Naive thymus-derived CD4-positive, alpha-beta T cell (primary cell): ENCODE data around the gene TREH. TPM values are rescaled to one million over a fixed set of nuclear protein-coding genes. Genes with fewer than 3 reads are reported as not detected.
A peak's percentile ranks its signal among the peaks of the same experiment; 100 is the strongest.

ENCODE experiments used
- ATAC-seq: fragments of 150-1000 bp; cut with Tn5 transposase; 2 replicates; pipeline ENCODE4 v1.10.0; 2021; ENCODE audit warnings: mild to moderate bottlenecking, moderate library complexity
- CTCF ChIA-PET: fragments of 350-600 bp; sonication (Branson Sonifier 250); formaldehyde crosslinking; loops from one replicate; lab custom pipeline; 2021; ENCODE audit warnings: antibody characterized with exemption; lab: Charles Lee
- POLR2A ChIA-PET: fragments of 350-600 bp; sonication (Branson Sonifier 250); formaldehyde crosslinking; loops from one replicate; lab custom pipeline; 2021; ENCODE audit warnings: antibody characterized with exemption, inconsistent platforms; lab: Charles Lee
- DNase-seq, 9 donors: peaks; one replicate each; pipeline versions ENCODE4 v3.0.0 to v3.0.0-alpha.2; 2020 to 2022; ENCODE audit warnings: mixed read lengths in 1 of 9
- H3K27ac ChIP-seq: one replicate; pipeline ENCODE4 v1.7.0; 2013; ENCODE audit warnings: mild to moderate bottlenecking, low read depth, low read length, moderate library complexity
- H3K27me3 ChIP-seq, 2 donors: one replicate each; pipeline ENCODE4 v1.7.0; 2013; ENCODE audit warnings: low read length in 2 of 2, mild to moderate bottlenecking in 2 of 2, moderate library complexity in 2 of 2; ENCODE audit not compliant: control insufficient read depth in 2 of 2, insufficient read depth in 2 of 2
- H3K36me3 ChIP-seq, 3 experiments: 1 replicate in 2 of 3; 2 replicates in 1 of 3; pipeline ENCODE4 v1.7.0; 2013; ENCODE audit warnings: low read length in 3 of 3, mild to moderate bottlenecking in 3 of 3, moderate library complexity in 1 of 3; ENCODE audit not compliant: insufficient read depth in 3 of 3, control insufficient read depth in 2 of 3
- H3K4me1 ChIP-seq, 2 donors: one replicate each; pipeline ENCODE4 v1.7.0; 2013; ENCODE audit warnings: low read length in 2 of 2, mild to moderate bottlenecking in 2 of 2, moderate library complexity in 1 of 2; ENCODE audit not compliant: control insufficient read depth in 2 of 2, insufficient read depth in 2 of 2
- H3K4me3 ChIP-seq: 2 replicates; pipeline ENCODE4 v1.7.0; 2013; ENCODE audit warnings: mild to moderate bottlenecking, low read length
- H3K9me3 ChIP-seq, 3 experiments: 1 replicate in 2 of 3; 2 replicates in 1 of 3; pipeline ENCODE4 v1.7.0; 2013; ENCODE audit warnings: low read length in 3 of 3; ENCODE audit not compliant: control insufficient read depth in 2 of 3
- H3K27ac Mint-ChIP-seq, 9 donors: one replicate each; pipeline ENCODE4 v1.8.0; 2020 to 2022; ENCODE audit warnings: mixed read lengths in 9 of 9, mild to moderate bottlenecking in 8 of 9, moderate library complexity in 5 of 9, inconsistent platforms in 2 of 9
- H3K27me3 Mint-ChIP-seq, 5 donors: one replicate each; pipeline ENCODE4 v1.8.0; 2021 to 2022; ENCODE audit warnings: mixed read lengths in 5 of 5, mild to moderate bottlenecking in 1 of 5
- H3K36me3 Mint-ChIP-seq, 5 donors: one replicate each; pipeline ENCODE4 v1.8.0; 2020 to 2022; ENCODE audit warnings: mixed read lengths in 5 of 5, mild to moderate bottlenecking in 3 of 5, inconsistent platforms in 1 of 5
- H3K4me1 Mint-ChIP-seq, 7 donors: one replicate each; pipeline ENCODE4 v1.8.0; 2020 to 2022; ENCODE audit warnings: mixed read lengths in 7 of 7, mild to moderate bottlenecking in 3 of 7, inconsistent platforms in 1 of 7
- H3K4me3 Mint-ChIP-seq, 10 donors: one replicate each; pipeline ENCODE4 v1.8.0; 2020 to 2022; ENCODE audit warnings: mild to moderate bottlenecking in 10 of 10, mixed read lengths in 10 of 10, moderate library complexity in 6 of 10, inconsistent platforms in 2 of 10
- H3K9me3 Mint-ChIP-seq, 11 donors: one replicate each; pipeline ENCODE4 v1.8.0; 2020 to 2022; ENCODE audit warnings: mixed read lengths in 11 of 11, mild to moderate bottlenecking in 4 of 11, inconsistent platforms in 1 of 11, moderate library complexity in 1 of 11
- intact Hi-C, 2 donors: fragments of 100-400 bp; cut with micrococcal nuclease; formaldehyde crosslinking; loops; one replicate each; pipeline ENCODE4 v1.15.1; 2023
- polyA plus RNA-seq, 2 donors: library from polyadenylated mRNA; unstranded; fragments of 300-500 nt; fragmentation: Illumina TruSeq; gene quantifications; one replicate each; pipeline ENCODE4 v1.2.3, GENCODE V29; 2021
- total RNA-seq, 6 experiments: library from RNA in 5 of 6; stranded (reverse) in 5 of 6; gene quantifications; 1 replicate in 5 of 6; 2 replicates in 1 of 6; pipeline ENCODE4 v1.2.3 and lab custom pipeline; 2021 to 2026

Gene TREH
- total and polyA plus RNA-seq, 7 experiments from 2014 or later: not detected

DNA sequence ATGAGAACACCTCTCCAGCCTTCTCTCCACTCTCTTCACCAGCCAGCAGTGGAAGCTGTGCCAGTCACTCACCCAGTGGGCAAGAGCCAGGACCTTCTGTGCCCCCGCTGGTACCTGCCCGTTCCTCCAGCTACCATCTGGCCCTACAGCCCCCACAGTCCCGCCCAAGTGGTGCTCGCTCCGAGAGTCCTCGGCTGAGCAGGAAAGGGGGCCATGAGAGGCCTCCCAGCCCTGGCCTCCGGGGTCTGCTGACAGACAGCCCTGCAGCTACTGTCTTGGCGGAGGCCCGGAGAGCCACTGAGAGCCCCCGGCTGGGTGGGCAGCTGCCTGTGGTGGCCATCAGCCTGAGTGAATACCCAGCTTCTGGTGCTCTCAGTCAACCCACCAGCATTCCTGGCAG is 51.9 kb downstream of the TREH start:
- H3K36me3 Mint-ChIP-seq: no peaks in the 10 kb centered on the region
- H3K4me3 Mint-ChIP-seq: no peak overlapping the region
- ChIA-PET CTCF (interaction anchor here (0.7 to 0.9 kb wide), 2 partner anchors 16 to 499 kb away, joined by 3 read pairs; no protein-coding TSS in a partner anchor), POLR2A (no interaction called here)
- ATAC-seq (no peak), DNase-seq (no peak)
- no peak overlapping the region for H3K27ac Mint-ChIP-seq
- H3K27ac ChIP-seq: no peak overlapping the region
- no peaks in the 10 kb centered on the region for H3K4me1 ChIP-seq
- no peaks in the 10 kb centered on the region for H3K27me3 ChIP-seq
- H3K27me3 Mint-ChIP-seq: peaks cover 0 to 6% (median 0%) of the 10 kb centered on the region in 5 donors
- intact Hi-C loops: no loop called here
- H3K9me3 ChIP-seq: no peaks in the 10 kb centered on the region
- H3K36me3 ChIP-seq: no peaks in the 10 kb centered on the region
- no peak overlapping the region for H3K4me3 ChIP-seq
- H3K4me1 Mint-ChIP-seq: no peaks in the 10 kb centered on the region
- no peaks in the 10 kb centered on the region for H3K9me3 Mint-ChIP-seq

DNA sequence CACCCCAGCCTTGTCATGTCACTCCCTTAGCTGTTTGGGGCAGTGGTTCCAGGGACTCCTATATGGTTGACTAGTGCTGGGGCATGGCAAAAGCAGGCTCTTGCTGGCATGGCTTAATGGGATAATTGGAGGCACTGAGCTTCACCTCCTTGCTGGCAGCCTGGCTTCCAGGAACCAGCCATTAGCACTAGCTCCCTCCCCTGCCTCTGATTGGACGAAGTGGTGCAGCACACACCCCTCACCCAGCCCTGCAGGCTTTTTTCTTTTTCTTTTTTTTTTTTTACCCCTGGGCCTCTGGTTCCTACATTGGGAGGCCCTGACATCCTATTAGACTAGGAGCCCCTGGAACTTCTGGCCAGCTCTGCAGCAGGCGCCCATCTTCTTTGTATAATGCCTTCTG is 53.5 kb downstream of the TREH start:
- Histone ChIP-seq H3K27me3 (no peaks in the 10 kb centered on the region), H3K4me1 (peaks cover 0 to under 1% of the 10 kb centered on the region in 2 donors), H3K4me3 (no peak overlapping the region), H3K36me3 (no peaks in the 10 kb centered on the region), H3K9me3 (no peaks in the 10 kb centered on the region), H3K27ac (no peak overlapping the region)
- no peaks in the 10 kb centered on the region for H3K36me3 Mint-ChIP-seq
- H3K27ac Mint-ChIP-seq: no peak overlapping the region
- no peak for ATAC-seq
- peaks cover 0 to 6% (median 3%) of the 10 kb centered on the region in 7 donors for H3K4me1 Mint-ChIP-seq
- intact Hi-C loops: no loop called here
- H3K4me3 Mint-ChIP-seq: no peak overlapping the region
- ChIA-PET POLR2A (no interaction called here), CTCF (no interaction called here)
- no peaks in the 10 kb centered on the region for H3K9me3 Mint-ChIP-seq
- DNase-seq: peak in 1 of 9 donors; percentile 3
- peaks cover 0 to 13% (median 2%) of the 10 kb centered on the region in 5 donors for H3K27me3 Mint-ChIP-seq

DNA sequence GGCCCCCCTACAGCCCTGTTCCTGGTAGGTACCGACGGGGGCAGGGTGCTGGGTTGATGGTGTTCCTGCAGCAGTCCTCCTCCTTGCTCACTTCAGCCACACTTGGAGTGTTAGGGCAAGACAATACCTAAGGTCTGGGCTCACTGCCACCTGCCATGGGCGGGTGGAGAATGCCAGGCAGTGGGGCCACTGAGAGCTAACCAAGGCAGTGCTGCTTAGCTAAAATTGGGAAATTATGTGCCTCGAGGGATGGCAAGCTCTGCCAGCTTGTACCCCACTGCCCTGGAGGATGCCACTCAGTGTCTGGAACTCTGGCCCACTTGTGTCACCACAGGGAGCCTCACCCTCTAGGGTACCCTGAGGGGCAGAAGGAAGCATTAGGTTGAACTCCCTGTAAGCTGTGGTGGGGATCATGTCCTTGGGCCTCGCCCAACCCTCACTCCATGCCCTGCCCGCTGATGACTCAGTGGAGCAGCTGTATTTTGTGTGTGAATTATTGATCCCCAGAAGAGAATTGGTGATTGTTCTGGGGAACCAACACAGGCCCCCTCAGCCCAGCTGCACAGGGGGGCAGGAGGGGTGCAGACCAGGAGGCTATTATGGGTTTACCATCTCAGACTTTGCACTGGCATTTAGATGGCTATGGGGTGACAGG is 54.3 kb downstream of the TREH start:
- ChIA-PET CTCF (interaction anchor here (0.6 kb wide), 1 partner anchor 37 kb away, joined by 5 read pairs; no protein-coding TSS in a partner anchor), POLR2A (no interaction called here)
- peaks cover 0 to 4% of the 10 kb centered on the region in 2 donors for H3K4me1 ChIP-seq
- H3K4me3 Mint-ChIP-seq: no peak overlapping the region
- no peaks in the 10 kb centered on the region for H3K36me3 ChIP-seq
- intact Hi-C loops: no loop called here
- H3K9me3 Mint-ChIP-seq: no peaks in the 10 kb centered on the region
- H3K36me3 Mint-ChIP-seq: no peaks in the 10 kb centered on the region
- ATAC-seq (no peak), DNase-seq (no peak)
- peak overlapping the region in 1 of 9 donors; percentile 19 for H3K27ac Mint-ChIP-seq
- no peaks in the 10 kb centered on the region for H3K27me3 ChIP-seq
- H3K4me3 ChIP-seq: no peak overlapping the region
- no peak overlapping the region for H3K27ac ChIP-seq
- H3K27me3 Mint-ChIP-seq: peaks cover 0 to 20% (median 4%) of the 10 kb centered on the region in 5 donors
- no peaks in the 10 kb centered on the region for H3K9me3 ChIP-seq
- peaks cover 0 to 13% (median 8%) of the 10 kb centered on the region in 7 donors for H3K4me1 Mint-ChIP-seq

DNA sequence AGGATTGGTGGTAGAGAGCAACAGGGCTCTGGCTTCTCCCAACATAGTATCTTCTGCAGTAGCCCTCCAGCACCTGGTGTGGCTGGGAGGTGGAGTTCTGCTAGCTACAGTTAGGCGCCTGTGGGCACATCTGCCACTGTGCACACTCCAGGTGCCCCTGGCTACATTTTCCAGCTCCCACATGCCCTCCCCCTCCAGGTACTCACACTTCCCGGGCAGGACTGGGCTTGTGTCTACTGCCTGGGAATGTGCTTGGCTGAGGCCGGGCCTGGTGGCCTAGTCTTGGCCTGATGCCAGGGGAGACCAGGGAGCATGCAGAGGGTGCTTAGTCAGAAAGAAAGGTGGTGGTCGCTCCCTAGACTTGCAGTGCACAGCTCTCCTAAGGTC is 56.2 kb downstream of the TREH start:
- no peak overlapping the region for H3K4me3 ChIP-seq
- no peaks in the 10 kb centered on the region for H3K9me3 Mint-ChIP-seq
- no peak overlapping the region for H3K27ac ChIP-seq
- peaks cover 0 to 4% of the 10 kb centered on the region in 2 donors for H3K4me1 ChIP-seq
- H3K36me3 Mint-ChIP-seq: peaks cover 0 to 9% (median 0%) of the 10 kb centered on the region in 5 donors
- intact Hi-C loops: no loop called here
- H3K27me3 ChIP-seq: no peaks in the 10 kb centered on the region
- H3K36me3 ChIP-seq: no peaks in the 10 kb centered on the region
- ChIA-PET CTCF (no interaction called here), POLR2A (interaction anchor here (2.1 kb wide), 1 partner anchor 14 kb away, joined by 6 read pairs; no protein-coding TSS in a partner anchor)
- H3K27me3 Mint-ChIP-seq: peaks cover 7 to 25% (median 11%) of the 10 kb centered on the region in 5 donors
- no peak for ATAC-seq
- no peak overlapping the region for H3K27ac Mint-ChIP-seq
- H3K4me3 Mint-ChIP-seq: no peak overlapping the region
- peaks cover 7 to 20% (median 13%) of the 10 kb centered on the region in 7 donors for H3K4me1 Mint-ChIP-seq
- no peaks in the 10 kb centered on the region for H3K9me3 ChIP-seq
- no peak for DNase-seq

DNA sequence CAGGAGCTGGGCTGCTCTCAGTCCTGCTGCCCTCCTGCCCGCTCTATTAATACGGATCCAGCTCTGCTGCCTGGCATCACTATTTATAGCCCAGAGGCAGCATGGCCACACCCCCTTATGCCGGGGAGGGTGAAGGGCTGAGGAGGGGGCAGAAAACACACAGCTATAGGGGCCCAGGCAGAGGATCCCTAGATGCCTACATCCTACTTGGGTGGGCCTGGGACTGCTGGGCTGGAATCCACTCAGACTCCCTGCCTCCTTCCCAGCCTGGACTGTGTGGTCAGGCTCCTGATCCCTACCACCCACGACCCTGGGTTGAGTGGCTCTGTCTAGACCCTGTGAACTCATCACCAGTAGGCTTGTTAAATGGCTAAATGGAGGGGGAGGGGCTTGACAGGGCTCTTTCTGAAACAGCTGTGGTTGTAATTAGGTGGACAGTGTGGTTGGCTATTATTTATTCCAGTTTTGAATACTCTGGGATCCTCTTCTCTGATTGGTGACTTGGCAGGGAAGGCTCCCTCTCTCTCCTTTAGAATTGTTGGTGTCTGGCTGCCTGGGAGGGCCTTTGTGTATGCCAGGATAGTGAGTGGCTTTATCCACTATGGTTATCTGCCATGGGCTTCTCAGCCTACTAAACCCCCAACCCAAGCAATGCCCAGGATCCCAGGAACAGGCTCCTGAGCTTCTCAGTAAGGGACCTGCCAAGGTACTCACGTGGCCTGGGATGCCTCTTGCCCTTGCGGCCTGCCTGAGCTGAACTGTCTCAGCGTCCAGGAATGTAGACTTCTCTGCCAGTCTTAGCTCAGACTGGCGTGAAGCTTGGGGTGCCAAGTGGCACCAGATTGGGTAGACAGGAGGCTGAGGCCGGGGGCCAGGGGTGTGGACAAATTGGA is 56.8 kb downstream of the TREH start:
- no peaks in the 10 kb centered on the region for H3K36me3 ChIP-seq
- no peak overlapping the region for H3K4me3 Mint-ChIP-seq
- H3K27me3 Mint-ChIP-seq: peaks cover 7 to 25% (median 12%) of the 10 kb centered on the region in 5 donors
- intact Hi-C loops: no loop called here
- H3K27ac Mint-ChIP-seq: no peak overlapping the region
- H3K4me1 ChIP-seq: peaks cover 0 to 4% of the 10 kb centered on the region in 2 donors
- peaks cover 0 to 10% (median 0%) of the 10 kb centered on the region in 5 donors for H3K36me3 Mint-ChIP-seq
- ATAC-seq: no peak
- no peak for DNase-seq
- peaks cover 7 to 20% (median 13%) of the 10 kb centered on the region in 7 donors for H3K4me1 Mint-ChIP-seq
- ChIA-PET POLR2A (interaction anchor here (2.1 kb wide), 1 partner anchor 14 kb away, joined by 6 read pairs; no protein-coding TSS in a partner anchor), CTCF (interaction anchor here (0.6 kb wide), 1 partner anchor 134 kb away, joined by 3 read pairs; no protein-coding TSS in a partner anchor)
- H3K27ac ChIP-seq: no peak overlapping the region
- no peaks in the 10 kb centered on the region for H3K9me3 Mint-ChIP-seq
- no peak overlapping the region for H3K4me3 ChIP-seq
- H3K9me3 ChIP-seq: no peaks in the 10 kb centered on the region
- no peaks in the 10 kb centered on the region for H3K27me3 ChIP-seq

DNA sequence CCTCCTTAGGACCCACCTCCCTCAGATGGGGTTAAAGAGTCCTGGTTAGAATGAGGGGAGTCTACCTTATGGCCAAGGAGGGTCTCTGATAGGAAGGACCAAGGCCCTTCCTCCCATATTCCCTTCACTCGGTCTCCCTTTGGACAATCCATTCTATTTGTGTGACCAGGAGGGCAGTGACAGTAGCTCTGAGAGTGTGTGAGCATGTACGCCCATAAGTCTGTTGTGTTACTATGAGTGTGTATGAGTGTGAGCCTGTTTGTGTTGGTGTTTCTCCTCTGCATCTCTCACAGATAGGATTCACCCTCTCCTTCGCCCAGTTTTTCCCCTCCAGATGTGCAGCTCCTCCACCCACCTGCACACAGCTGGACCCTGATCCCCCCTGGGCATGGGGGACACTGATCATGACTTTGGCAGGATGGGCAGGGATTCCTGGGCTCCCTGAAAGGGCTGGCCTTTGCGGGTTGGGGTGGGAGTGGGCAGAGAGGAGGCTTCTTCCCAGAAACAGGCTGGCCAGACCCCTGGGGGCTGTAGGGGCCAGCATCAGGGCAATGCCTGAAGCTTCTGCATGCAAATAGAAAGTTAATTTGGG is 57.6 kb downstream of the TREH start:
- ATAC-seq: no peak
- Mint-ChIP-seq H3K27ac (no peak overlapping the region), H3K9me3 (no peaks in the 10 kb centered on the region), H3K4me1 (peaks cover 7 to 20% (median 13%) of the 10 kb centered on the region in 7 donors), H3K4me3 (peak overlapping the region in 9 of 10 donors; percentile 32 to 77 (median 56)), H3K36me3 (peaks cover 0 to 10% (median 0%) of the 10 kb centered on the region in 5 donors), H3K27me3 (peaks cover 7 to 25% (median 12%) of the 10 kb centered on the region in 5 donors)
- Histone ChIP-seq H3K27ac (no peak overlapping the region), H3K9me3 (no peaks in the 10 kb centered on the region), H3K4me3 (no peak overlapping the region), H3K4me1 (peaks cover 0 to 4% of the 10 kb centered on the region in 2 donors), H3K36me3 (no peaks in the 10 kb centered on the region), H3K27me3 (no peaks in the 10 kb centered on the region)
- ChIA-PET CTCF (interaction anchor here (0.6 kb wide), 1 partner anchor 134 kb away, joined by 3 read pairs; no protein-coding TSS in a partner anchor), POLR2A (interaction anchor here (2.1 kb wide), 1 partner anchor 13 kb away, joined by 6 read pairs; no protein-coding TSS in a partner anchor)
- intact Hi-C loops: no loop called here
- DNase-seq: no peak
